GM21619 (cell line): ENCODE data around the gene ACTR5.
"Not testable (repeated sequence)": the region's sequence is repeated elsewhere in the genome, so short reads cannot be mapped to it uniquely, and the experiment has no call there.

Experiments
- ATAC-seq: cut with Tn5 transposase; IDR thresholded peaks from one replicate; pipeline ENCODE4 v1.9.1; 2021; ENCODE audit not compliant: unreplicated experiment

The ACTR5 gene

DNA sequence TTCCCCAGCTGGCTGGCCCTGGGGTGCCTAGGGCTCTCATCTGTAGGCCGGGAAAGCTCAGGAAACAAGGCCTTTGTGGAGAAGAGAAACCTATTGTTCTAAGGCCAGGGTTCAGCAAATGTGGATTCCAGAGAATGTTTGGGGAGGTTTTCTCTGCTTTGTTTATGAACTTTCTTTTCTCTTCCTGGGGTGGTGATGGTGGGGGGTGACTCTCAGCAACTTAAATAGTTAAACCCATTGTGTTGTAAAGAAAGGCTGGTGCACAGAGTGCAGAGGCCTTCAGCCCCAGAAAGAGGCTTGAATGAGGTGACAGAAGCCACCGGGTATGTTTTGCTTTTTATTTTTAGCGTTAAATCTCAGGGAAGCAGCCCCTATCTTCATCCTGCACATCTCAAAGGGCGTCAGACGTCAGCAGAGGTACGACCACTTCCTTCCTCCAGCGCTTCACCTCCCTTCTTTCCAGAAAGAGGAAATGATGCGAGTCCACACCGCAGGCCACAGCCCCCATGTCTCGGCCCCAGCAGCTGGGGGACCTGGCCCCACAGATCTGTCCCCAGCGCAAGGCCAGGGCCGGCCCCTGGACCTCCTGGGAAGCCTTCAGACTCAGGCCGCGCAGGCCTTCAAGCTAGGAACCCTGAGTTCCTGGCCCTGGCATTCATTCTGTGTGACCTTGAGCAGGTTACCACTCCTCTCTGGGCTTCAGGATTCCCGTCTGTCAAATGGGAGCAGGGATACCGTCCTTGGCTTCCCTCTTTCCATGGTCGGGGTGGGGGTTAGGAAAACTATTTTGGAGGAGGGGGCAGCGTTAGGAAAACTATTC, 56.6 kb downstream of the ACTR5 start:
- peak; percentile 39 for ATAC-seq

DNA sequence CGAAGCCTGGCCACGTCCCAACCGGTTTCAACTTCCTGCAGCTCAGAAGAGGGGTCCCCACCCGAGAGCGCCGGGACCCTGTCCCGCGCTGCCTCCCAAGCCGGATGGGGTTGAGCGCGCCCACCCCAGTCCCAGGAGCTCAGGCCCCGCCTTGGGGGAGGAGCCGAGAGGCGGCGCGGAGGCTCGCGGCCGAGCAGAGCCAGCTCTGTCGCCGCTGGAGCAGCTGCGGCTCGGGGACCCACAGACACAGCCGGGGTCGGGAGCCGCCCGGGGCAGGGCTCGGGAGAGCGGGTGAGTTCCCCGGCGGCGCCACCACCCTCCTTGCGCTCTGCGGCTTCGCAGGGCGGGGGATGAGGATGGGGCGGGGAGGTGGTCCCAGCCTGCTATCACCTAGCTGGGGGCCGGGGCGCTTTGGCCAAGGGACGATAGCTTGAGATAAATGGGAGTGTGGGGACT, 57.3 kb downstream of the ACTR5 start, which contains the start of gene PPP1R16B:
TSS of gene PPP1R16B (plus strand) at position 196 of the 456 bp plus-strand sequence. CDS start 30,229 bp downstream, outside the sequence.
- peak; percentile 45 for ATAC-seq

DNA sequence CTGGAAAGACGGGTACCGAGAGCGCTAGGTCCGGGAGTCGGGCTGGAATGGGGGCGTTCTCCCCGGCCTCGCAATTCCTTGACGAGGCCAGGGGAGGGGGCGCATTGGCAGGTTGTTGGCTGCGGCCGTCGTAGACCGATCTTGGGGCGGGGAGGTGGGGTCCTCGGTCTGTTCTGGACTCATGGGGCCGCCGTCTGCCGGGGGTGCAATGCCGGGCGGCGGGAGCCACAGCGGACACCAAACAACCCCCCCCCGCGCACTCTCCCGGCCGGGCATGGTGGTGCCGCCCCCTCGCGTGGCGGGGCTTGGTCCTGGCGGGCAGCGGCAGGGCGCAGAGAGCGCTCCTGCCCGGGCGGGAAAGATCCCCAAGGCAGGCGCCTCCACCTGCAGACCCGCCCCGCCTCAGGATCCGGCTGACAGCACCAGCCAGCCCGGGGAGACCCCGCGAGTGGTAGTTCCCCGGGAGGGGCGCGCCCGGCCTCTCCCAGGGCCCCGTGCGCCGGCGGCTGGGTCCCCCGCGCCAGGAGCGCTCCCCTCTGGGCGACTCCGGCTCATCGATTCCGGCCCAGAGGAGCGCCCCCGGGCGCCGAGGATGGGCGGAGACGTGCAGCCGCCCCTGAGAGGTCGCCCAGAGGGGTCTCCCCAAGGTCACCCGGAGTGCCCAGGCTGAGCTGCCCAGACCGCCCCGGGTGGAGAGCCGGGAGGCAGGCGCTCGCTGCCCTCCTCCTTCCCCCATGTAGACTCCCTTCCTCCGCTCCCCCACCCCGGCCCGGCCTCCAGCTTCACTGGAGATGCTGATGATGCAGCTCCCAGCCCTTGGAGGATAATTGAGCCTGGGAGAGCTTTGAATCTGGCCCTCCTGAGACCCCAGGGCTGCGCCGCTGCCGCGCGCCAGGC, 57.9 kb downstream of the ACTR5 start:
- peak; percentile 21 for ATAC-seq

DNA sequence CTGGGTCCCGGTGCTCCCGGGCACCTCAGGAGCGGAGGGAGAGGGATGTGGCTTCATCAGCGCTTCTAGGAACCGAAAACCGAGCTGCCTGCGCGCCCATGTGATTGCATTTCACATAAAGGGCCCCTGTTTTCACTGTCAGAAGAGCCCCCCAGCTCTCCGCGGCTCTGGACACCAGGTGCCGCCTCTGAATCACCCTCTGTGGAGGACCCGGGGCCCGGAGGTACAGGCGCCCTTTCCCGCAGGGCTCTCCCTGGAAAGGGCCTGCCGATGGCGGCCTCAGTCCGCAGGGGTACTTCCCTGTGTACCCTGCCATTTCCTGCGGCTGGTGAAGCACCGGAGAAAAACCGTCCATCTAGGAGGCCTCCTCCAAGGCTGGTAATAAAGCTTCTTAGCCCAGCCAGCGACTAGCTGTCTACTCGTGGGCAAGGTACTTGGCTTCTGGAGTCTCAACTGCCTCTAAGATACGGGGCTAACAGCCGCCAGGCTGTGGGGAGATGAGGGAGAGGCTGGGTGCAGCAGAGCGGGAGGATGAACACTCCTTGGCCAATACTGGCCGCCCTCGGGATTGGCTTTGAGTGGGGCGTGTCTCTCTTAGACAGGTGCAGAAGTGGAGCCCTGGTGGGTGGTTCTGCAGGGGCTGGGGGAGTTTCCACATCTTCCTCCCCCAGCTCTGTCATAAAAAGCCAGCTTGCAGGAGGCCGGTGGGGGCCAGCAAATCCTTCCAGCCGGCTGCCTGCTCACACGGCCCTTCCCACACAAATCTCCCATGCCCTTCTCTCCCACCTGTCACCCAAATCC, 58.8 kb downstream of the ACTR5 start:
- ATAC-seq, result peak; percentile 6

DNA sequence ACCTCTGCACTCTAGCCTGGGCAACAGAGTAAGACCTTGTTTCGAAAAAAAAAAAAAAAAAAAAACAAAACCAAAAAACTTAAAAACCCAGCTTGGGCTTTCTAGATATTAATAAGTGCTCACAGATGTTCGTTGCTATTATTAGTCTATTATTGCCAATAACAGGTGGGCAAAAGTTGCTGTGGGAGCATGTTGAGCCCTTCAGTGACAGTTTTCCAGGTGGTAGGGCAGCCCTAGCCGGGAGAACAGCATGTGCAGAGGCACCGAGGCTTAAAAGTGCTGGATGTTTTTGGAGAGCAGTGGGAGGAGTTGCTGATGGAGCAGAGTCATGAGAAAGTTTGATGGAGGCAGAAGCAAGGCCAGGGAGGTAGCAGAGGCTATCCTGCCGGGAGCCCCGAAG, 61.7 kb downstream of the ACTR5 start:
- no peak for ATAC-seq

DNA sequence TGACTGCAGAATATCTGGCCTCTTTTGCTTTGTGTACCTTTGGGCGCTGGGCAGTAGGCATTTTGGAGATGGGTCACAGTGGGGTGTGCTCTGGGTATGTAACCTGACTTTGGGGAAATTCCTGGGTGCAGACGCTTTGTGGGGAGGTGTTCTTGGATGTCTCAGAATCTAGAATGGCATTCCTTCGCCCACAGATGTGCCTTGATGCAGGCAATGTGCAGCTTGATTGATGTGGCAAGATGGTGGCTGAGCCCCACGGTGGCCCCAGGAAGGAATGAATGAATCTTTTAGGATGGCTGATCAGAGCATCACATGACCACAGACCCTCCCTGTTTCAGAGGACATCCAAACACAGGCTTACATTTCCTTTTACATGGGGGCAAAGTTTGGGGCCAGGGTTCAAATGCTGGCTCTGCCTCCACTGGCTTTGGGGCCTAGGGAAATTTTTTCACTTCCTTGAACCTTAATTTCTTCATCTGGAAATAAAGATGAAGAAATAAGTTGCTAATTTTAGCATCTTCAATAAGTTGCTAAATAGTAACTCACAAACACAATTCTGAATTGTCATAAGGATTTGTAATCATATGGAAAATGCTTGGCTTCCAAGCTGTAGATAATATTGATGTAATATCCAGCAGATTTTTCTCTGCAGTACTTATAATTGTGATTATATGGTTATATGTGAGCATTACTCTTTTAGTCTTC, 62.8 kb downstream of the ACTR5 start:
- no peak for ATAC-seq

DNA sequence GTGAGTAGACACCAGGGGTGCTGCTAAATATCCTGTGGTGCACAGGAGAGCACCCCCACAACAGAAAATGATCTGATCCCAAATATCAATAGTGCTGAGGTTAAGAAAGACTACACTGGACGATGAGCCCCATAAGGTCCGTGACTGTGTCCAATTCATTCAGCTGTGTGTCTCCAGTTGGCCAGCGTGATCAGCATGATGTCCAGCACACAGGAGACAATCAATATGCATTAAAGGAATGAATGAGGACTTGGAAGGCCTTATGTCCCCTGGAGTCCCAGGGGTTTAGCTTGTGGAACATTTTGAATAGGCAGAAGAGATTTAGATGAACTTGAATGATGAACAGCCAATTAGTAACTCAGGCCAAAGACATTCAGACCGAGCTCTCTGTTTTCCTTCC, 63.5 kb downstream of the ACTR5 start:
- no peak for ATAC-seq

DNA sequence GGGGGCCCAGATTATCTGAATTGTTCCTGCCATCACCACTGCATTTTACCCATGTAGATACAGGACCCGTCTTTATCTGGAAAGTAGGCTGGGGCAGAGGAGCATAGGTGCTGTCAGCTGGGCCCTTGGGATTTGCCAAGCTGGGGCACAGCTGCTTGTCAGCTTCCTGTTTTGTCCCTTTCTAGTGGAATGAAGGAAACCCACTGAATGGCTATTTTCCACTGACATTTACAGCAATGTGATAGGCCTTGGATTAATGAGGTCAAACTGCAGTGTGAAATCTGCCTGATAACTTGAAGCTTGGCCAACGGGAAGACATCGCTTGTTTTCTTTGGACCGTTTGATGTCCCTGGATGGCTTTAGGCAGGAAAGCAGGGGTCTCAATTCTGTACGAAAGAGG, 63.9 kb downstream of the ACTR5 start:
- no peak for ATAC-seq

DNA sequence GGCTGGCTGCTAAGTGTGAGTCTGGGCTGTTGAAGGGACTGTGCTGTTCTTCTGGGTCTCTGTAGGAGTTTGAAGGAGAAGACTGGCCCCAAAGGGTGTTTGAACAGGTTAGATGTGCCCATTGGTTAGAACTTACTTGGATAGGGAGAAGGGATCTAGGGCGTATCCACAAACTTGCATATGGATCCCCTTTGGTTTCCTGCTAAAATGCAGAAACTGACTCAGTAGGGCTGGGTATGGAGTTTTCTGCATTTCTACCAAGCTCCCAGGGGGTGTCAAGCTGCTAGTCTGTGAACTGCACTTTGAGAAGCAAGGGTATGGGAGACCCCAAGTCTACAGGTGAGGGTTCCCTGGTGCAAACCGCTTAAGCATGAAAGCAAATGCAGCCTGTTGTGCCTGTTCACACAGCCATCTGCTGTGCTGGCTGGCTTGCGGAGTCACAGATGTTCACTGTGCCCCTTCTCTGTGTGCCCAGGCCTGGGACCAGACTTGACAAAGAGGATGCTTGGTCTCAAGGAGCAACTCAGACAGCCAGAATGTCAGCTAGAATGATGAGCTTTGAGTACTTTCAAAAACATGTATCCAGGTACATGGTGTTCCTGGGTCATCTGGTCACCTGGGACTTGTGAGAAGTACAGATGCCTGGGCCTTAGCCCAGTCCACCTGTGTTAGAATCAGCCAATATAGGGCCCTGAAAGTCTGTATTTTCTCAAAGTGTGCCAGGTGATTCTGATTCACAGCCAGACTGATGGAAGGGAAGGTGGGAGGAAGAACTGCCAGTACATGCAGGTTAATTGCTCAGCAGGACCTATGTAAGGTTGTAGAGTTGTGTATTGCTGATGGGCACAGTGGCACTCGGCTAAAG, 64.7 kb downstream of the ACTR5 start:
- ATAC-seq, result no peak

DNA sequence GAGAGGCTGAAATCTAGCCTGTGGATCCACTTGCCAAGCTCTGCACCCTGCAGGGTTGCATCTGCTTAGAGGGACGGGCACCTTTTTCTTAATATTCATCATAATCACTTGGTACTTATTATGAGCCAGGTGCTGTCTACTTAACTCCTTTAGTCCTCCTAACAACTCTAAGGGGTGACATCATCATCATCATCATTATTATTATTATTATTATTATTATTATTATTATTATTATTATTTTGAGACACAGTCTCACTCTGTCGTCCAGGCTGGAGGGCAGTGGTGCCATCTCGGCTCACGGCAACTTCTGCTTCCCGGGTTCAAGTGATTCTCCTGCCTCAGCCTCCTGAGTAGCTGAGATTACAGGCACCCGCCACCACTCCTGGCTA, 65.3 kb downstream of the ACTR5 start:
- not testable (repeated sequence) for ATAC-seq

DNA sequence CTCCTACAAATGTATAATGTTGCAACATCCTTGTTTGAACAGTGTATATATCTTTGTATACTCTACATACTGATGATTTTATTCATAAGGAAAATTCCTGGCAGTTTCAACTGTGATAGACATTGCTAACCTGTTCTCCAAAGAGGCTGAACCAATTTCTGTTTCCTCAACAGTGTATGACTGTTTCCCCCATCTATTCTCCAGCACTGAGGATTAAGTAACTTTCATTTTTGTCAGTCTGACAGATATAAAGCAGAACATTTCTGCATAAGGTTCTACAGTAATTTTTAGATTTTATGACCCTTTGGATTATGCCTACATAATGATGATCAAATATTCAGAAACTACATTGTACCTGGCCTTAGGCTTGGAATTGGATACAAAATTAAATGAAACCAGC, 67.2 kb downstream of the ACTR5 start:
- ATAC-seq, result no peak

DNA sequence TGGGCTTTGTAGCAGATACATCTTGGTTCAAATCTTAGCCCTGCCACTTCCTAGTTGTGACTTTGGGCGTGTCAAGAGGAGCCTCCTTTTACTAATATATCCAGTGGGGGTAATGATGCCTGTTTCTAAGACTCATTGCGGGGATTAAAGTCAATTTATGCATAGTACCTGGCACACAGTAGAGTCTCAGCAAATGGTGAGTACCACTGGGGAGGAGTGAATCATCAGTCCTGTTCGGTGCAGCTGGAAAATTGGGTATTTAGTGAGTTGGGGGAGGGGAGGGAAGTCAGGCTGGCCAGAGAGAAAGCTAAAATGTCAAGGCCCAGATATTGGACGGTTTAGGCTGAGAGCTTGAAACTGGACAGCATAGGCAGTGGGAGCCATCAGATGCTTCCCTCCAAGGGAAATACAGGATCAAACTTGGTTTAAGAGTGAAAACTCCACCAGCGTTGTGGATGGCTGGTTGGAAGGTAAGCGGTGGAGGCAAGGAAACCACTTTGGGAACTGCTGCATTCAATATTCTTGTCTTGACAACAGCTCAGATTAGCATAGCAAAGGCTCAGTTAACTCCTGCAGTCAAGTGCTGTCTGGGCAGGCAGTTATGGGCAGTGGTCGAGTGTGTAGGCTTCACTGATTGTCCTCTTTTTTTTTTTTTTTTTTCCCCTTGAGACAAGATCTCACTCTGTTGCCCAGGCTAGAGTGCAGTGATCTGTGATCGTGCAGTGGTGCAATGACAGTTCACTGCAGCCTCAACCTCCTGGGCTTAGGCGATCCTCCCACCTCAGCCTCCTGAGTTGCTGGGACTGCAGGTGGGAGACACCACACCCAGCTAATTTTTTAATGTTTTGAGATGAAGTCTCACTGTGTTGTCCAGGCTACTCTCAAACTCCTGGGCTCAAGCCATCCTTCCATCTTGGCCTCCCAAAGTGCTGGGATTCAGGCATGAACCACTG, 70.1 kb downstream of the ACTR5 start:
- no peak for ATAC-seq
